NCI-H1105 treated with DMSO at 0.1 percent for 48 hours (cell line): ENCODE measurements around the gene NAV1.
A peak's percentile ranks its signal among the peaks of the same experiment; 100 is the strongest.
"Not testable (repeated sequence)": the region's sequence is repeated elsewhere in the genome, so short reads cannot be mapped to it uniquely, and the experiment has no call there.

Experiments
- DNase-seq: peaks from one replicate; lab custom pipeline; 2025; lab: John Stamatoyannopoulos, UW

Gene NAV1

GRCh38 chr1:201565024-201565730 is 26.2 kb downstream of the NAV1 start:
- no peak for DNase-seq

- DNase-seq: no peak
Observed at GRCh38 chr1:201565771-201566528, 27.0 kb downstream of the NAV1 start.

- no peak for DNase-seq
Observed at GRCh38 chr1:201566529-201566823, 27.5 kb downstream of the NAV1 start.

DNA sequence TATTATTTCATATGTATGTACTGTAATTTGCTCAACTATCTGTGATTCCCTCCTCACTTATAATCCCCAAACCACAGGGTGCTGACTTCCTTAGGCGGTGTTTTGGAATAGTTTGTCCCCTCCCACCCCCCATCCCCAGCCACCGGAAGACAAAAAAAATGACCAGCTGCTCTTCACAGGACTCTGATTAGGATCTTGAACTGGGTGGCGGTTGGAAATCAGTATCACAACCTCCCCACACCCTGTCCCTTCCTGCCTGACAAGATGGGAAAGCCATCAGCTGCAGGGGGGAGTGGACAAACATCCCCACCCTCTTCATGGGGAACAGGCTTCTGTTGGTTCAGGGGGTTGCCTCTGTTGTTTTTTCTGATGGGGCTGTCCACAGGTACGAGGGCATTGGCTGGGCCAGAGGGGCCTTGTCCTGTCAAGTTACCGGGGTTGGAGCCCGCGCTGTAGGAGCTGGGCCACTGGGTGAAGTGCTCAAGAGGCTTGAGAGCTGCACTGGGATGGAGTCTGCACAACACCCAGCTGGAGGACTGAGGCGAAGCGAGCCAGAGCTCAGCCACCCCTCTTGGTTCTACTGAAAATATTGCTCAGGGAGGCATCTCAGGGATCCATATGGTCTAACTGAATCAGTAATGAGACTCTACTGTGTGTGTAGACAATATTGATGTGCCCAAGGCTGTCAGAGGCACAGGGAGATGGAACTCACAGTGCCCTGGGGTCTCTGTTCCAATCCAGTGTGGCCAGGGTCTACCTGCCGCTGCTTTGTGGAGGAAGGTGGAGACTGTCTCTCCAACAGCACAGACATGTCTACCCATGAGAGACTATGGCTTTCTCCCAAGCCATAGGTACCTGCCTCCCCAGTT is 28.2 kb downstream of the NAV1 start:
- DNase-seq: no peak

GRCh38 chr1:201568265-201568664 is 29.3 kb downstream of the NAV1 start:
- no peak for DNase-seq

- no peak for DNase-seq
Observed at GRCh38 chr1:201568859-201569294, 29.9 kb downstream of the NAV1 start.

DNA sequence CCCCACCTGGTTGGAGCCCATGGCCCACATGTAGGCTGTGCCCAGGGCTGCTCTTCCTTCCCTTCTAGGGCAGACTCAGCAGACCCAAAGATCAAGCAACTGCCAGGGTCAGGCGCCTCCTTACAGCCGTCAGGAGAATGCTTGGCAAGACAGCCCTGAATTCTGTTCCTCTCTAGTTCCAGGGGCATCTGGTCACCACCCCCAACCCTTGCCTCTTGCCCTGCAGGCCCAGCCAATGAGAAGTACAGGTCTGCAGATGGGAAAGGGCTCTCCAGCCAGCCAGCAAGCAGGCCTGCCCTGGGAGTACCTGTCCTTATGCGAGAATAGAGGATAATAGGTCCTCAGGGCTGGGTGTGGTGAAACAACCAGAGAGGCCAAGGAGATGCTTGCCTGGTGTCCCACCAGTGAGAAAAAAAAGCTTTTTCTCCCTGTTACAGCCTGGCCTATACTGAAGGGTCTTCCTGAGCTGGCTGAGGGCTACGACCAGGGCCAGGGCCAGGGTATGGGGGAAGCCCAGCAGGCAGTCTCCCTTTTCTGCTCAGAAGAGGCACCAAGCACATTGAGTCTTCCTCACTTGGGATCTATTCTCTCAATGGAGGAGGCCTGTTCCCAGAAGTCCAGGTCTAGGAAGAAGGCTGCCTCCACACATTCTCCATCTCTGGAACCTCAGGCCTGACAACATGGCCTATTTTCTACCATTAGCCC is 31.4 kb downstream of the NAV1 start:
- no peak for DNase-seq

GRCh38 chr1:201570886-201571624 is 32.1 kb downstream of the NAV1 start:
- no peak for DNase-seq

DNA sequence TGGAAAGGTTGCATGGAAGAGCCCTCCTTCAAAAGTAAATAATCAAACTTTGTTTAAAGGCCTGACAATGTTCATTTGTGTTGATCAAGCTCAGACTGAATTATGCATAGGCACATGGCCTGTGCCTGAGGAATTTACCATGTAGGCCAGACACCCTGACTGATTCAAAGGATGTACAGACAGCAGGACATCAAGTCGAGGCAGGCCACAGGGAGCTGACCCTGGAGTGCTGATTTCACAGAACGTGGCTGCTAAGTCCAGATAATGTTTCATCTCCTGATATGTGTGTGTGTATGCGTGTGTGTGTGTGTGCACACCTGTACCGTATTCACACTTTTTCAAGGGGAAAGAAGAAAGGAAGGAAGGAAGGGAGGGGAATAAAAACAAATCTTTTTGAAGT is 34.1 kb downstream of the NAV1 start:
- no peak for DNase-seq

DNA sequence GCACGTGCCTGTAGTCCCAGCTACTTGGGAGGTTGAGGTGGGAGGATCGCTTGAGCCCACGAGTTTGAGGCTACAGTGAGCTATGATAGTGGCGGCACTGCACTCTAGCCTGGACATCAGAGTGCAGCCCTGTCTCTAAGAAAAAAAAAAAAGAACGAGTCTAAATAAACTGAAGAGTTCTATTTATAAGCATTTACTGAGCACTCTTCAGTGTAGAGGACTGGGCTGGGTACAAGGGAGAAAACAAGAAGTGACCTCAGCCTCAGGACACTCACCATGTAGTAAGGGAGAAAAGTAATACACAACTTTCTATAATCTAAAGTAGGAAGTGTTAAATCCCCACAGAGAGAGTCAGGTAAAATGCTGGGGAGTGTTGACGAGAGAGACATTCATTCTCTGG is 35.0 kb downstream of the NAV1 start:
- DNase-seq: no peak

GRCh38 chr1:201575912-201576311 is 37.0 kb downstream of the NAV1 start:
- no peak for DNase-seq

DNA sequence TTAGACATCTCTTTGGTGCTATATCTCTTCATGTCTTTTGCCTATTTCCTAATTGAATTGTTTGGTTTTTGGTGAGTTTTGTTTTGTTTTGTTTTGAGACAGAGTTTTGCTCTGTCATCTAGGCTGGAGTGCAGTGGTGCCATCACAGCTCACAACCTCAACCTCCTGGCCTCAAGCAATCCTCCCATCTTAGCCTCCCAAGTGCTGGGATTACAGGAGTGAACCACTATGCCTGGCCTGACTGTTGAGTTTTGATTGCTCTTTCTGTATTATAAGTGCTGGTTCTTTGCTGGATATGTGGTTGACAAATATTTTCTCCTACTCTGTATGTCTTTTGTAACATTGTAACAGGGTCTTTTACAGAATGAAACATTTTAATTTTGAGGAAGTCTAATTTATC is 38.0 kb downstream of the NAV1 start:
- no peak for DNase-seq

DNA sequence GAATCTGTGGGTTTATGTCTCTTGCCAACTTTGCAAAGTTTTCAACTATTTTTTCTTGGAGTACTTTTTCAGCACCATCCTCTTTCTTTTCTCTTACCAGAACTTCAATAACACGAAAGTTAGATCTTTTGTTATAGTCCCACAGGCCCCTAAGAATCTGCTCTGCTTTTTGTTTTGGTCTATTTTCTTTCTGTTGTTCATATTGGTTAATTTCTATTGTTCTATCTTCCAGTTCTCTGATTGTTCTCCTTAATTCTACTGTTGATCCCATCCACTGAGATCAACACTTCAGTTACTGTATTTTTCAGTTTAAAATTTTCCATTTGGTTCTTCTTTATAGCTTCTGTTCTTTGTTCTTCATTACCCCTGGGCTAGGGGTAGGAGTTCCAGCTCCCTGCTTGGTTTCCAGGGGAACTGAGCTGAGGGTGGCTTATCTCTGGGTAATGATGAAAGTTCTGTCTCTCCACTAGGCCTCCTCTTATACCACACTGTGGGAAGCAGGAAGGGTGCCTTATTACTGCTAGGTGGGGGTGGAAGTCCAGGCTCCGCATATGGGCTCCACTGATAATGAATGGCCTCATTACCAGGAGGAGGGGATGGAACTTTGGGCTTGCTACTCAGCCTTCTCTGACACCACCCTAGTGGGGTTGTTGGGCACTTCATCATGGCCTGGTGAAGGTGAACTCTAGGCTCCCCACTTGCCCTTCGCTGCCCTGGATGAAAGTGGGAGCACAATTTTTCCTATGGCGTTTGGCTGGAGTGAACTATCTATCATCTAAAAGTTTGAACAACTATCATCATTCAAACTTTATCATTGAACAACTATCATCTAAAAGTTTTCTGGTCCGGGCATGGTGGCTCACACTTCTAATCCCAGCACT is 39.3 kb downstream of the NAV1 start:
- DNase-seq: no peak

GRCh38 chr1:201581371-201581770 is 42.4 kb downstream of the NAV1 start:
- not testable (repeated sequence) for DNase-seq

DNA sequence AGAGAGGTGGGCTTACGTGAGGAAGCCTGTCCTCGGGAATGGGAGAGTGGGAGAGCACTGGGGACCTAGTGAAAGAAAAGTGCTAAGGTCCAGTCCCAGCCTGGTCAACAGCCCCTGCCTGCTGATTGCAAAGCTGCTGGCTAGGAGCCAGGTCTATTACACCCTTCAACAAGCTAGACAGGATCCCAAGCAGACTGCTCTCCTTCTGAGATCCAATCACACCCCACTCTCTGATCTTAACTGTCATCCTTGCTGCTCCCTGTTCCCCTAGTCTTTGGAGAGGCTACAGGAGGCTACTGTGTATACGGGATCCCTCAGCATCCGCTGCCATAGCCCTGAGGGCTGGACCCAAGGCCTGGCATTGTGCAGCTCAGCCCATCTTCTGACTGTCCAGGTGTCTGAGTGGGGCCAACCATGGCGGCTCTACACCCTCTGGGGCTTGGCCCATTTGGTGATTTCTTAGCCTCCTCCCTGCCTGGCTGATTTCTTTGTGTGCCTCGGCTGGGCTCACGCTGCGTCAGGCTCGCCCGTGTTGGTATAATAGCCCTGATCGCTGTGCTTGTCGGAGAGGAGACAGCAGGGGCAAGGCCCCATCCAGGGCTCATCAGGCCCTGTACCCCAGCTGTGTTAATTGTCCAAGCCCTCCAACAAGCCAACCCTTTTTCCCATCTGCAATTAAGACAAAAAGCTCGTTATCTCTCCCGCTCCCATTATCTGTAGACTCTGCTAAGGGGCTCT is 43.9 kb downstream of the NAV1 start:
- DNase-seq: peak; percentile 85

- DNase-seq: no peak
Observed at GRCh38 chr1:201583663-201584062, 44.7 kb downstream of the NAV1 start.

GRCh38 chr1:201584471-201585092 is 45.7 kb downstream of the NAV1 start:
- DNase-seq: no peak

DNA sequence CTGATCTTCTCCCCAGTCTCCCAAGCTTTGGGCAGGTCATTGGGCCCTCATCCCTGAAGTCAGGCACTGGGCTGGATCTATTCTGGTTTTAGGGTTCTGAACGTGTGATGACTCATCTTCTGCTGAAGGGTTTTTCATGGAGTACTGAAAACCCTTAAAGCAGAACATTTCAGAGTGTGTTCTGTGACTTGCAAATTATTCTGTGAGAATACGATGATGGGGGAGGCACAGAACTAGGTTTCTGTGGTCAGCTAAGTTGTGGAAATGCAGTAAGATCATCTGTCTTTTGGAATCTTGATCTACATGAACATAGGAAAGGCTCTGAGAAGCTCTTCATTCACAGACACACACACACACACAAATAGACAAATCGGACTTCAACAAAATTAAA is 46.2 kb downstream of the NAV1 start:
- no peak for DNase-seq

GRCh38 chr1:201585901-201586300 is 47.0 kb downstream of the NAV1 start:
- no peak for DNase-seq
